Measurements from ENCODE around the gene TMC1.
A peak's percentile ranks its signal among the peaks of the same experiment; 100 is the strongest.
"Not testable (repeated sequence)": the region's sequence is repeated elsewhere in the genome, so short reads cannot be mapped to it uniquely, and the experiment has no call there.

The TMC1 gene

GRCh38 chr9:72524820-72525540 lies 3.6 kb downstream of the TMC1 start:
- DNase-seq = no peak

GRCh38 chr9:72526901-72527800 lies 5.7 kb downstream of the TMC1 start:
- peak; percentile 9 to 81 (median 48) for DNase-seq

GRCh38 chr9:72527801-72528195 lies 6.4 kb downstream of the TMC1 start:
- DNase-seq = peak in 1 of 56 donors; percentile 28

GRCh38 chr9:72529531-72529930 lies 8.1 kb downstream of the TMC1 start:
- no peak for DNase-seq

- DNase-seq = no peak
These were observed 11.9 kb downstream of the TMC1 start for GRCh38 chr9:72533322-72533721.

GRCh38 chr9:72534931-72535330 lies 13.5 kb downstream of the TMC1 start:
- no peak for DNase-seq

- no peak for DNase-seq
These were observed 15.7 kb downstream of the TMC1 start for GRCh38 chr9:72537011-72537545.

- no peak for DNase-seq
These were observed 16.3 kb downstream of the TMC1 start for GRCh38 chr9:72537671-72538070.

GRCh38 chr9:72538921-72539702 lies 17.7 kb downstream of the TMC1 start:
- DNase-seq = no peak

GRCh38 chr9:72539824-72540347 lies 18.5 kb downstream of the TMC1 start:
- no peak for DNase-seq

- no peak for DNase-seq
These were observed 19.0 kb downstream of the TMC1 start for GRCh38 chr9:72540348-72540873.

- not testable (repeated sequence) for DNase-seq
These were observed 21.1 kb downstream of the TMC1 start for GRCh38 chr9:72542537-72542833.

GRCh38 chr9:72542917-72543316 lies 21.5 kb downstream of the TMC1 start:
- DNase-seq = no peak

- DNase-seq = no peak
These were observed 29.9 kb downstream of the TMC1 start for GRCh38 chr9:72551306-72551705.

- DNase-seq = no peak
These were observed 30.9 kb downstream of the TMC1 start for GRCh38 chr9:72552356-72552755.

GRCh38 chr9:72554221-72554641 lies 32.8 kb downstream of the TMC1 start:
- no peak for DNase-seq

- DNase-seq = no peak
These were observed 36.1 kb downstream of the TMC1 start for GRCh38 chr9:72557549-72557948.

- DNase-seq = no peak
These were observed 38.7 kb downstream of the TMC1 start for GRCh38 chr9:72560086-72560485.

GRCh38 chr9:72563806-72564205 lies 42.4 kb downstream of the TMC1 start:
- DNase-seq = no peak

- no peak for DNase-seq
These were observed 43.3 kb downstream of the TMC1 start for GRCh38 chr9:72564479-72565281.
